Osteocyte (in vitro differentiated cells): Measurements from ENCODE around the gene SWT1. TPM values are rescaled to one million over a fixed set of nuclear protein-coding genes. Genes with fewer than 3 reads are reported as not detected.

ENCODE experiments used
- DNase-seq: peaks from one replicate; pipeline ENCODE4 v3.0.0; 2021; ENCODE audit warnings: mixed read lengths; ENCODE audit not compliant: unreplicated experiment; ENCODE audit errors: extremely low spot score
- H3K27ac Mint-ChIP-seq: one replicate; pipeline ENCODE4 v1.8.0; 2021; ENCODE audit warnings: mild to moderate bottlenecking, mixed read lengths; ENCODE audit not compliant: unreplicated experiment
- H3K27me3 Mint-ChIP-seq: one replicate; pipeline ENCODE4 v1.8.0; 2021; ENCODE audit warnings: mixed read lengths; ENCODE audit not compliant: unreplicated experiment
- H3K36me3 Mint-ChIP-seq: one replicate; pipeline ENCODE4 v1.8.0; 2021; ENCODE audit warnings: mixed read lengths; ENCODE audit not compliant: unreplicated experiment
- H3K4me1 Mint-ChIP-seq: one replicate; pipeline ENCODE4 v1.8.0; 2021; ENCODE audit warnings: mixed read lengths; ENCODE audit not compliant: unreplicated experiment
- H3K4me3 Mint-ChIP-seq: one replicate; pipeline ENCODE4 v1.8.0; 2021; ENCODE audit warnings: mild to moderate bottlenecking, moderate library complexity, mixed read lengths; ENCODE audit not compliant: unreplicated experiment
- H3K9me3 Mint-ChIP-seq: one replicate; pipeline ENCODE4 v1.8.0; 2021; ENCODE audit warnings: mixed read lengths; ENCODE audit not compliant: unreplicated experiment
- CTCF ChIP-seq: fragments of 200-600 bp; sonication (generic); IDR thresholded peaks from 2 replicates; pipeline ENCODE4 v1.5.0; 2021; ENCODE audit warnings: antibody characterized with exemption, mild to moderate bottlenecking, moderate library complexity
- total RNA-seq: library from RNA; stranded (reverse); gene quantifications from 2 replicates; pipeline ENCODE4 v1.2.1, GENCODE V29; 2021

SWT1 gene
- total RNA-seq, 1 donor from 2014 or later: 7.6 TPM

GRCh38 chr1:185129708-185130107, 27.3 kb upstream of the SWT1 start:
- Mint-ChIP-seq H3K36me3 (peaks cover 56% of the 10 kb centered on the region), H3K27me3 (no peaks in the 10 kb centered on the region), H3K4me1 (no peaks in the 10 kb centered on the region), H3K27ac (no peak overlapping the region), H3K9me3 (peaks cover 16% of the 10 kb centered on the region), H3K4me3 (no peak overlapping the region)
- no peak for DNase-seq
- no peak for TF ChIP-seq CTCF

DNA sequence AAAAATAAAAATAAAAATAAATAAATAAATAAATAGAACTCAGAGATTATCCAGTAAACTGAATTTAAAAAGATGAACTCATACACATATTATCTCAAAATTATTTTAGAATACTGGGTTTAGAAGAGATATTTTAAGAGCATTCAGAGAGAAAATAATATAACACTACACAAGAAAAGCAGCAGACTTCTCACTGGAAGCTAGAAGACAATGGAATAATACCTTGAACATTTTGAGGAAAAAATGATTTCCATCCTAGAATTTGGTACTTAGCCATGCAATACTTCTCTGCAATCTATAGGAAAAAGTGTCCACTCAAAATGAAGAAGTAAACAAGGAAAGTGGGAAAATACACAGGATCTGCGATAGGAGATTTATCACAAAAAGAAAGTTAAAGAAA, 24.4 kb upstream of the SWT1 start:
- DNase-seq: no peak
- Mint-ChIP-seq H3K4me1 (no peaks in the 10 kb centered on the region), H3K4me3 (no peak overlapping the region), H3K36me3 (peaks cover 65% of the 10 kb centered on the region), H3K27me3 (no peaks in the 10 kb centered on the region), H3K27ac (no peak overlapping the region), H3K9me3 (peaks cover 16% of the 10 kb centered on the region)
- TF ChIP-seq CTCF: no peak

DNA sequence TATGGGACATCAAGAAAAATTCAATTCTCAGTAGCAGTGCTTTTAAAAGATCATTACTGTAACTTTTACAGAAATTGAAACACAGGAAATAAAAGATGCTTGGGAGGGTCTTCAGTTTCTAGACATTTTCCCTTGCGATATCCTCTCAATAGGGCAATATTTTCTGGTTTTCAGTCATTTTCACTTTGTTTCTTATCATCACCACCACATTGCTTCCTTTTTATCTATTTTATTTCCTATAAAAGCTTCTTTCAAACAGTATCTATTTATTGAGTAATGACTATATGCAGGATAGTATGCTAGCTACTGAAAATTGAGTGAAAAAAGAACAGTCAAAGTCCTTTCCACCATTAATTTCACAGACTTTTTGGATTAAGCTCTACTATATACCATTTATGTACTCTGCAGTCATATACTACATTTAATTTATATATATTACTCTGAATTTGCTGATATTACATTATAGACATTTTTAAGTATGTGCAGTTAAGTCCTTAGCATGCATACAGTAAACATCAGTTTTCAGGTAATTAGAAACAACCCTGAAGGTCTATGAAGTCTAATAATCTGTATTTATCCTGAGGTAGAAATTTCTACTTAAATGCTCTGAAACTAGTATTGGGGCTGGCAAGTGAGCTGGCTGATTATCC, 18.9 kb upstream of the SWT1 start:
- peaks cover 4% of the 10 kb centered on the region for H3K9me3 Mint-ChIP-seq
- no peaks in the 10 kb centered on the region for H3K4me1 Mint-ChIP-seq
- H3K27ac Mint-ChIP-seq: no peak overlapping the region
- no peak for TF ChIP-seq CTCF
- DNase-seq: no peak
- H3K4me3 Mint-ChIP-seq: no peak overlapping the region
- no peaks in the 10 kb centered on the region for H3K27me3 Mint-ChIP-seq
- peaks cover 48% of the 10 kb centered on the region for H3K36me3 Mint-ChIP-seq

DNA sequence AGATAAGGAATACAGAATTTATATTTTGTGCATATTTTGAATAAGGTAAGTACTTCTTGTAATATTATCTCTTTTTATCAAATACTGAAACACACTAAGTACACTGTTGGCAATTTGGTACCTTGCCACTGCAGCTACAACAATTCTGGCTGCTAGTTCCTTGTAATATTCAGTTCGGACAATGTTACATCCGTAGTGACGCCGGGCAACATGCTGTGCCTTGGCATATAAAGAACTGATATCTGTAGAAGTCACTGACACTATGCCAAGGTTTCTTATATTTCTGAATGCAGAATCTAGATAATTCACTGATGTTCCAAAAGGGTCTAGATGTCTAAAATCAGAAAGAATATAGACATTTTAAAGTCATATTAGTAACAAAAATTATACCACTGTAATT, 17.7 kb upstream of the SWT1 start:
- H3K4me3 Mint-ChIP-seq: no peak overlapping the region
- H3K36me3 Mint-ChIP-seq: peaks cover 41% of the 10 kb centered on the region
- no peaks in the 10 kb centered on the region for H3K9me3 Mint-ChIP-seq
- no peak for DNase-seq
- no peaks in the 10 kb centered on the region for H3K4me1 Mint-ChIP-seq
- no peak for TF ChIP-seq CTCF
- no peaks in the 10 kb centered on the region for H3K27me3 Mint-ChIP-seq
- H3K27ac Mint-ChIP-seq: no peak overlapping the region

- TF ChIP-seq CTCF: no peak
- peaks cover 43% of the 10 kb centered on the region for H3K36me3 Mint-ChIP-seq
- H3K4me1 Mint-ChIP-seq: no peaks in the 10 kb centered on the region
- no peak overlapping the region for H3K4me3 Mint-ChIP-seq
- no peaks in the 10 kb centered on the region for H3K9me3 Mint-ChIP-seq
- DNase-seq: no peak
- no peaks in the 10 kb centered on the region for H3K27me3 Mint-ChIP-seq
- no peak overlapping the region for H3K27ac Mint-ChIP-seq
Observed at GRCh38 chr1:185144233-185144632, 12.7 kb upstream of the SWT1 start.
